ENCODE results near the gene CITED1.

- TF ChIP-seq, protein P1, sequence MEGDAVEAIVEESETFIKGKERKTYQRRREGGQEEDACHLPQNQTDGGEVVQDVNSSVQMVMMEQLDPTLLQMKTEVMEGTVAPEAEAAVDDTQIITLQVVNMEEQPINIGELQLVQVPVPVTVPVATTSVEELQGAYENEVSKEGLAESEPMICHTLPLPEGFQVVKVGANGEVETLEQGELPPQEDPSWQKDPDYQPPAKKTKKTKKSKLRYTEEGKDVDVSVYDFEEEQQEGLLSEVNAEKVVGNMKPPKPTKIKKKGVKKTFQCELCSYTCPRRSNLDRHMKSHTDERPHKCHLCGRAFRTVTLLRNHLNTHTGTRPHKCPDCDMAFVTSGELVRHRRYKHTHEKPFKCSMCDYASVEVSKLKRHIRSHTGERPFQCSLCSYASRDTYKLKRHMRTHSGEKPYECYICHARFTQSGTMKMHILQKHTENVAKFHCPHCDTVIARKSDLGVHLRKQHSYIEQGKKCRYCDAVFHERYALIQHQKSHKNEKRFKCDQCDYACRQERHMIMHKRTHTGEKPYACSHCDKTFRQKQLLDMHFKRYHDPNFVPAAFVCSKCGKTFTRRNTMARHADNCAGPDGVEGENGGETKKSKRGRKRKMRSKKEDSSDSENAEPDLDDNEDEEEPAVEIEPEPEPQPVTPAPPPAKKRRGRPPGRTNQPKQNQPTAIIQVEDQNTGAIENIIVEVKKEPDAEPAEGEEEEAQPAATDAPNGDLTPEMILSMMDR (conservative IDR thresholded peaks at IDR 0.05; ENCODE audit: low read depth, low read length): no peak
- TF ChIP-seq CEBPB (IDR thresholded peaks at IDR 0.05; ENCODE audit: low read depth, low read length) (no peak), MAFK (IDR thresholded peaks at IDR 0.05; ENCODE audit: low read depth, low read length) (no peak), POLR2A (IDR thresholded peaks at IDR 0.05; ENCODE audit: low read depth, low read length) (no peak), NFE2L2 (IDR thresholded peaks at IDR 0.05; ENCODE audit: low read depth, low read length) (no peak), RFX5 (IDR thresholded peaks at IDR 0.05; ENCODE audit: low read depth, low read length) (no peak), RAD21 (IDR thresholded peaks at IDR 0.05; ENCODE audit: low read length) (no peak), MXI1 (IDR thresholded peaks at IDR 0.05; ENCODE audit: borderline replicate concordance, low read depth, low read length) (no peak), USF2 (IDR thresholded peaks at IDR 0.05; ENCODE audit: low read depth, low read length) (no peak), FOS (IDR thresholded peaks at IDR 0.05; ENCODE audit: low read depth, low read length) (no peak), MAZ (IDR thresholded peaks at IDR 0.05; ENCODE audit: borderline replicate concordance, low read depth, low read length) (no peak), CHD1 (IDR thresholded peaks at IDR 0.05; ENCODE audit: low read depth, low read length) (no peak), SMC3 (IDR thresholded peaks at IDR 0.05; ENCODE audit: low read depth, low read length) (no peak)
- TF ChIP-seq, protein P2, sequence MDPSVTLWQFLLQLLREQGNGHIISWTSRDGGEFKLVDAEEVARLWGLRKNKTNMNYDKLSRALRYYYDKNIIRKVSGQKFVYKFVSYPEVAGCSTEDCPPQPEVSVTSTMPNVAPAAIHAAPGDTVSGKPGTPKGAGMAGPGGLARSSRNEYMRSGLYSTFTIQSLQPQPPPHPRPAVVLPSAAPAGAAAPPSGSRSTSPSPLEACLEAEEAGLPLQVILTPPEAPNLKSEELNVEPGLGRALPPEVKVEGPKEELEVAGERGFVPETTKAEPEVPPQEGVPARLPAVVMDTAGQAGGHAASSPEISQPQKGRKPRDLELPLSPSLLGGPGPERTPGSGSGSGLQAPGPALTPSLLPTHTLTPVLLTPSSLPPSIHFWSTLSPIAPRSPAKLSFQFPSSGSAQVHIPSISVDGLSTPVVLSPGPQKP (IDR thresholded peaks at IDR 0.05; ENCODE audit: borderline replicate concordance, low read depth, low read length): no peak
These were observed 47.1 kb upstream of the CITED1 start for GRCh38 chrX:72352786-72353185.
